DMS 273 treated with DMSO at 0.1 percent for 48 hours (cell line): Measurements from ENCODE around the gene TMIE.
A peak's percentile ranks its signal among the peaks of the same experiment; 100 is the strongest.

ENCODE experiments used
- DNase-seq: peaks from one replicate; lab custom pipeline; 2025; lab: John Stamatoyannopoulos, UW

Gene TMIE

GRCh38 chr3:46701181-46701939, at the start of gene TMIE:
TMIE (plus strand) TSS chr3:46701392; CDS start chr3:46701488, 96 bp downstream.
- DNase-seq: no peak

- no peak for DNase-seq
Measured at GRCh38 chr3:46655271-46655670, 45.9 kb upstream of the TMIE start.

GRCh38 chr3:46656778-46657556, 44.2 kb upstream of the TMIE start:
- DNase-seq: peak; percentile 37

GRCh38 chr3:46659285-46659684, 41.9 kb upstream of the TMIE start:
- DNase-seq: no peak

GRCh38 chr3:46660003-46660402, 41.2 kb upstream of the TMIE start:
- DNase-seq: no peak

GRCh38 chr3:46660543-46661523, 40.4 kb upstream of the TMIE start:
- no peak for DNase-seq

- DNase-seq: no peak
Measured at GRCh38 chr3:46661776-46662766, 39.1 kb upstream of the TMIE start.

GRCh38 chr3:46662771-46663551, 38.2 kb upstream of the TMIE start:
- DNase-seq: no peak

- DNase-seq: no peak
Measured at GRCh38 chr3:46663591-46664135, 37.5 kb upstream of the TMIE start.

GRCh38 chr3:46664188-46664970, 36.8 kb upstream of the TMIE start:
- DNase-seq: no peak

- DNase-seq: no peak
Measured at GRCh38 chr3:46664971-46665762, 36.0 kb upstream of the TMIE start.

GRCh38 chr3:46665763-46666452, 35.3 kb upstream of the TMIE start:
- no peak for DNase-seq

- DNase-seq: no peak
Measured at GRCh38 chr3:46666453-46666845, 34.7 kb upstream of the TMIE start.

- DNase-seq: no peak
Measured at GRCh38 chr3:46667061-46667621, 34.1 kb upstream of the TMIE start.

GRCh38 chr3:46667657-46668056, 33.5 kb upstream of the TMIE start:
- DNase-seq: no peak

- no peak for DNase-seq
Measured at GRCh38 chr3:46668116-46668515, 33.1 kb upstream of the TMIE start.

GRCh38 chr3:46668591-46668990, 32.6 kb upstream of the TMIE start:
- no peak for DNase-seq
